ENCODE measurements around the gene EHF.

EHF gene

GRCh38 chr11:34626393-34626792 is 5.5 kb downstream of the EHF start:
- no peak for DNase-seq

- DNase-seq: no peak
Measured at GRCh38 chr11:34627197-34627596, 6.3 kb downstream of the EHF start.

GRCh38 chr11:34629711-34630110 is 8.8 kb downstream of the EHF start:
- DNase-seq: no peak

- no peak for DNase-seq
Measured at GRCh38 chr11:34630544-34630943, 9.7 kb downstream of the EHF start.

- DNase-seq: no peak
Measured at GRCh38 chr11:34631297-34631696, 10.4 kb downstream of the EHF start.

- no peak for DNase-seq
Measured at GRCh38 chr11:34631737-34632104, 10.8 kb downstream of the EHF start.

GRCh38 chr11:34632105-34632791 is 11.4 kb downstream of the EHF start:
- no peak for DNase-seq

- no peak for DNase-seq
Measured at GRCh38 chr11:34633640-34633989, 12.7 kb downstream of the EHF start.

GRCh38 chr11:34633990-34634693 is 13.2 kb downstream of the EHF start:
- DNase-seq: no peak

GRCh38 chr11:34634694-34635062 is 13.8 kb downstream of the EHF start:
- DNase-seq: no peak

- DNase-seq: no peak
Measured at GRCh38 chr11:34636127-34636526, 15.2 kb downstream of the EHF start.

- no peak for DNase-seq
Measured at GRCh38 chr11:34637303-34637702, 16.4 kb downstream of the EHF start.

- no peak for DNase-seq
Measured at GRCh38 chr11:34638897-34639296, 18.0 kb downstream of the EHF start.

- DNase-seq: no peak
Measured at GRCh38 chr11:34639545-34639944, 18.7 kb downstream of the EHF start.

- no peak for DNase-seq
Measured at GRCh38 chr11:34640050-34640923, 19.4 kb downstream of the EHF start.

GRCh38 chr11:34640924-34641275 is 20.0 kb downstream of the EHF start:
- no peak for DNase-seq

- no peak for DNase-seq
Measured at GRCh38 chr11:34641456-34641855, 20.6 kb downstream of the EHF start.

GRCh38 chr11:34642001-34642554 is 21.2 kb downstream of the EHF start:
- DNase-seq: no peak

- no peak for DNase-seq
Measured at GRCh38 chr11:34642873-34643272, 22.0 kb downstream of the EHF start.

- DNase-seq: no peak
Measured at GRCh38 chr11:34643311-34643710, 22.4 kb downstream of the EHF start.

GRCh38 chr11:34643846-34644245 is 23.0 kb downstream of the EHF start:
- DNase-seq: no peak

GRCh38 chr11:34644669-34645406 is 23.9 kb downstream of the EHF start:
- no peak for DNase-seq

- DNase-seq: no peak
Measured at GRCh38 chr11:34646431-34646830, 25.5 kb downstream of the EHF start.
